Stomach smooth muscle (tissue), 2 donors: Measurements from ENCODE around the gene AMZ1.

ENCODE experiments used
- H3K27ac ChIP-seq: one replicate; pipeline ENCODE4 v1.7.0; 2013; ENCODE audit warnings: mild to moderate bottlenecking, low read length, inconsistent platforms
- H3K27me3 ChIP-seq, 2 donors: one replicate each; pipeline ENCODE4 v1.7.0; 2013; ENCODE audit warnings: low read length in 2 of 2; ENCODE audit not compliant: insufficient read depth in 2 of 2, control insufficient read depth in 1 of 2
- H3K36me3 ChIP-seq, 2 donors: one replicate each; pipeline ENCODE4 v1.7.0; 2013; ENCODE audit warnings: low read length in 2 of 2; ENCODE audit not compliant: control insufficient read depth in 2 of 2, insufficient read depth in 2 of 2
- H3K4me1 ChIP-seq: one replicate; pipeline ENCODE4 v1.7.0; 2013; ENCODE audit warnings: low read length; ENCODE audit not compliant: control insufficient read depth, insufficient read depth
- H3K4me3 ChIP-seq, 2 donors: one replicate each; pipeline ENCODE4 v1.7.0; 2013; ENCODE audit warnings: low read length in 2 of 2
- H3K9ac ChIP-seq, 2 donors: one replicate each; pipeline ENCODE4 v1.7.0; 2013; ENCODE audit warnings: low read length in 2 of 2, mild to moderate bottlenecking in 1 of 2
- H3K9me3 ChIP-seq, 2 donors: one replicate each; pipeline ENCODE4 v1.7.0; 2013; ENCODE audit warnings: low read length in 2 of 2; ENCODE audit not compliant: control insufficient read depth in 2 of 2
- donor health status: healthy.
- donor health status: Pancreatic carcinoma.

The AMZ1 gene

GRCh38 chr7:2661602-2662272 lies 26.3 kb upstream of the AMZ1 start:
- H3K9me3 ChIP-seq = peaks cover 0 to 2% of the 10 kb centered on the region in 2 donors
- no peak overlapping the region for H3K9ac ChIP-seq
- H3K4me1 ChIP-seq = peaks cover 5% of the 10 kb centered on the region
- H3K4me3 ChIP-seq = no peak overlapping the region
- H3K27me3 ChIP-seq = no peaks in the 10 kb centered on the region
- H3K27ac ChIP-seq = no peak overlapping the region
- peaks cover 0 to 7% of the 10 kb centered on the region in 2 donors for H3K36me3 ChIP-seq

- H3K27me3 ChIP-seq = no peaks in the 10 kb centered on the region
- H3K36me3 ChIP-seq = peaks cover 0 to 2% of the 10 kb centered on the region in 2 donors
- H3K9ac ChIP-seq = no peak overlapping the region
- no peak overlapping the region for H3K4me3 ChIP-seq
- no peak overlapping the region for H3K27ac ChIP-seq
- peaks cover 0 to 7% of the 10 kb centered on the region in 2 donors for H3K9me3 ChIP-seq
- H3K4me1 ChIP-seq = peaks cover 5% of the 10 kb centered on the region
Observed at GRCh38 chr7:2662273-2663120, 25.5 kb upstream of the AMZ1 start.

- Histone ChIP-seq H3K27me3 (no peaks in the 10 kb centered on the region), H3K9me3 (peaks cover 0 to 7% of the 10 kb centered on the region in 2 donors), H3K36me3 (no peaks in the 10 kb centered on the region), H3K4me1 (peaks cover 5% of the 10 kb centered on the region), H3K27ac (no peak overlapping the region), H3K9ac (no peak overlapping the region), H3K4me3 (no peak overlapping the region)
Observed at GRCh38 chr7:2663121-2663886, 24.7 kb upstream of the AMZ1 start.

DNA sequence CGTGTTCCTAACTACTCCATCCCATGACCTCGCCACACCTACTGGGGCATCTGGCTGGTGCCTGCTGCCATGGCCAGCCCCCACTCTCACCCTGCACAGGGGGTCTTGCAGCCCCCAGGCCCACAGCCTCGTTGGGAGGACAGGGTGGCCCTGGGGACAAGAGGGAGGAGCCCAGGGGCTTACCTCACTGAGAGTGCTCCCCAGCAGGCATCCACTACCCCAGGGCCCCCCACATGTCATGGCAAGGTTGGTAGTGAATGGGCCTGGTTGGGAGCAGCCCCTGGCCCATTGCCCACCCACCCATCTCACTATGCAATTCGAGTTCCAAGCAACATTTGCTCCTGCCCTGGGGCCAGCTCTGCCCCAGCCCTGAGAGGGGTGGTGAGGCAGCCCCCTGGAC lies 24.0 kb upstream of the AMZ1 start:
- H3K9me3 ChIP-seq = peaks cover 0 to 7% of the 10 kb centered on the region in 2 donors
- H3K4me1 ChIP-seq = peaks cover 5% of the 10 kb centered on the region
- H3K27me3 ChIP-seq = no peaks in the 10 kb centered on the region
- H3K4me3 ChIP-seq = no peak overlapping the region
- H3K36me3 ChIP-seq = no peaks in the 10 kb centered on the region
- no peak overlapping the region for H3K9ac ChIP-seq
- no peak overlapping the region for H3K27ac ChIP-seq

- H3K27ac ChIP-seq = no peak overlapping the region
- H3K36me3 ChIP-seq = no peaks in the 10 kb centered on the region
- no peaks in the 10 kb centered on the region for H3K27me3 ChIP-seq
- H3K4me1 ChIP-seq = peaks cover 5% of the 10 kb centered on the region
- H3K9ac ChIP-seq = no peak overlapping the region
- peaks cover 0 to 7% of the 10 kb centered on the region in 2 donors for H3K9me3 ChIP-seq
- H3K4me3 ChIP-seq = no peak overlapping the region
Observed at GRCh38 chr7:2665359-2665791, 22.6 kb upstream of the AMZ1 start.

GRCh38 chr7:2666155-2666554 lies 21.8 kb upstream of the AMZ1 start:
- H3K27me3 ChIP-seq = no peaks in the 10 kb centered on the region
- H3K36me3 ChIP-seq = no peaks in the 10 kb centered on the region
- peaks cover 0 to 7% of the 10 kb centered on the region in 2 donors for H3K9me3 ChIP-seq
- H3K4me1 ChIP-seq = peaks cover 12% of the 10 kb centered on the region
- H3K27ac ChIP-seq = no peak overlapping the region
- no peak overlapping the region for H3K4me3 ChIP-seq
- no peak overlapping the region for H3K9ac ChIP-seq

GRCh38 chr7:2666588-2667250 lies 21.3 kb upstream of the AMZ1 start:
- H3K27ac ChIP-seq = no peak overlapping the region

GRCh38 chr7:2667843-2668242 lies 20.2 kb upstream of the AMZ1 start:
- Histone ChIP-seq H3K27ac (no peak overlapping the region), H3K9me3 (peaks cover 0 to 7% of the 10 kb centered on the region in 2 donors), H3K9ac (no peak overlapping the region), H3K36me3 (no peaks in the 10 kb centered on the region), H3K4me3 (no peak overlapping the region), H3K4me1 (peaks cover 12% of the 10 kb centered on the region), H3K27me3 (no peaks in the 10 kb centered on the region)

More at GRCh38 chr7:2666588-2667250, 21.3 kb upstream of the AMZ1 start:
- no peaks in the 10 kb centered on the region for H3K27me3 ChIP-seq
- H3K4me3 ChIP-seq = no peak overlapping the region
- no peak overlapping the region for H3K9ac ChIP-seq
- peaks cover 13% of the 10 kb centered on the region for H3K4me1 ChIP-seq
- peaks cover 0 to 7% of the 10 kb centered on the region in 2 donors for H3K9me3 ChIP-seq
- no peaks in the 10 kb centered on the region for H3K36me3 ChIP-seq

DNA sequence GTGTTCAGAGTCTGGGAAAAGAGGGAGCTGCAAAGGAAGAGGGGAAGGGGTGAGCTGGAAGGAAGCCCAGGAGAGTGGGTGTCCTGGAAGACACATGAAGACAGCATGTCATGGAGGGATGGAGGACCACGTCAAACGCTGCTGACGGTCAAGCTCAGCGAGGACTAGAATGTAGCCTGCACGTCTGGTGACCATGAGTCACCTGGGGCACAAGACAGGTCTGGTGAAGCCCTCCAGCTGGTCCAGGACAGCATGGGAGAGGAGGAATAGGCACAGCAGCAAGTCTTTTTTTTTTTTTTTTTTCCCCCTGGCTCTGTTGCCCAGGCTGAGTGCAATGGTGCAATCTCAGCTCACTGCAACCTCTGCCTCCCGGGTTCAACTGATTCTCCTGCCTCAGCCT lies 19.6 kb upstream of the AMZ1 start:
- Histone ChIP-seq H3K4me1 (peaks cover 8% of the 10 kb centered on the region), H3K4me3 (no peak overlapping the region), H3K9me3 (peaks cover 0 to 7% of the 10 kb centered on the region in 2 donors), H3K36me3 (no peaks in the 10 kb centered on the region), H3K27ac (no peak overlapping the region), H3K9ac (no peak overlapping the region), H3K27me3 (no peaks in the 10 kb centered on the region)

- H3K9me3 ChIP-seq = peaks cover 0 to 7% of the 10 kb centered on the region in 2 donors
Observed at GRCh38 chr7:2670171-2670570, 17.8 kb upstream of the AMZ1 start.

More at GRCh38 chr7:2670171-2670570, 17.8 kb upstream of the AMZ1 start:
- Histone ChIP-seq H3K9ac (no peak overlapping the region), H3K27ac (no peak overlapping the region), H3K4me1 (peaks cover 8% of the 10 kb centered on the region), H3K27me3 (no peaks in the 10 kb centered on the region), H3K4me3 (no peak overlapping the region), H3K36me3 (no peaks in the 10 kb centered on the region)
